ENCODE measurements around the gene CCT6B.

CCT6B gene

DNA sequence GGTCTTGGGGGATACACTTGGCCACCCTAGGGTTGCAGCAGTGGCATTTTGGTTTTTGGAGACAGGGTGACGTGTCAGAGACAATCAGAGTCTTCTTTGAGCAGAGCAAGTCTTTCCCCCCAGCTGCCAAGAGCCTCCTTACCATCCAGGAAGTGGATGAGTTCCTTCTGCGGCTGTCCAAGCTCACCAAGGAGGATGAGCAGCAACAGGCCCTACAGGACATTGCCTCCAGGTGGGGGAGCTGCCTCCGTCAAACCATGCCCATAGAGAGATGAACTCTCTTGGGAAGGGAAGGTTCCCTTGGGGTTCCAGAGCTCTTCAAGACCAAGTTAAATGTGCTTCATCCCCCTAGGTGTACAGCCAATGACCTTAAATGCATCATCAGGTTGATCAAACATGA is 30.3 kb upstream of the CCT6B start:
- no peak overlapping the region for H3K9ac ChIP-seq (ENCODE audit: low read depth, low read length, poor library complexity, severe bottlenecking)
- H3K4me2 ChIP-seq (ENCODE audit: low read depth, low read length, poor library complexity, severe bottlenecking) = no peak overlapping the region
- H4K20me1 ChIP-seq (ENCODE audit: insufficient read depth, low read length, poor library complexity, severe bottlenecking) = no peaks in the 10 kb centered on the region
- TF ChIP-seq CTCF (conservative IDR thresholded peaks at IDR 0.05; ENCODE audit: low read length) (no peak), EZH2phosphoT487 (IDR thresholded peaks at IDR 0.05; ENCODE audit: borderline replicate concordance) (no peak)
- no peaks in the 10 kb centered on the region; the same call in 1 of the 2 replicates for H3F3A ChIP-seq (ENCODE audit: low read depth)
- no peak overlapping the region for H2AFZ ChIP-seq (ENCODE audit: low read length)
- no peak overlapping the region for H3K4me3 ChIP-seq (ENCODE audit: low read length, poor library complexity, severe bottlenecking)
- peaks cover 84% of the 10 kb centered on the region for H3K36me3 ChIP-seq (ENCODE audit: insufficient read depth, low read length)
- H3K4me1 ChIP-seq (ENCODE audit: insufficient read depth, low read length, poor library complexity, severe bottlenecking) = peaks cover 25% of the 10 kb centered on the region
- no peaks in the 10 kb centered on the region for H3K9me3 ChIP-seq (ENCODE audit: insufficient read depth, low read depth, low read length)
- H3K27me3 ChIP-seq (ENCODE audit: insufficient read depth, low read length, poor library complexity, severe bottlenecking) = no peaks in the 10 kb centered on the region
- no peaks in the 10 kb centered on the region for H3K79me2 ChIP-seq (ENCODE audit: insufficient read depth, low read length)
- no peaks in the 10 kb centered on the region for H3K9me2 ChIP-seq (replicated peaks; ENCODE audit: low read depth, low read length)

GRCh38 chr17:34990921-34991365 is 29.7 kb upstream of the CCT6B start:
- Histone ChIP-seq H4K20me1 (ENCODE audit: insufficient read depth, low read length, poor library complexity, severe bottlenecking) (no peaks in the 10 kb centered on the region), H3K9ac (ENCODE audit: low read depth, low read length, poor library complexity, severe bottlenecking) (no peak overlapping the region), H3K27me3 (ENCODE audit: insufficient read depth, low read length, poor library complexity, severe bottlenecking) (no peaks in the 10 kb centered on the region), H3K4me1 (ENCODE audit: insufficient read depth, low read length, poor library complexity, severe bottlenecking) (peaks cover 27% of the 10 kb centered on the region), H2AFZ (ENCODE audit: low read length) (no peak overlapping the region), H3K79me2 (ENCODE audit: insufficient read depth, low read length) (no peaks in the 10 kb centered on the region), H3K4me3 (ENCODE audit: low read length, poor library complexity, severe bottlenecking) (no peak overlapping the region), H3K9me2 (replicated peaks; ENCODE audit: low read depth, low read length) (no peaks in the 10 kb centered on the region), H3K9me3 (ENCODE audit: insufficient read depth, low read depth, low read length) (no peaks in the 10 kb centered on the region), H3K4me2 (ENCODE audit: low read depth, low read length, poor library complexity, severe bottlenecking) (no peak overlapping the region), H3K36me3 (ENCODE audit: insufficient read depth, low read length) (peaks cover 78% of the 10 kb centered on the region), H3F3A (ENCODE audit: low read depth) (no peaks in the 10 kb centered on the region; the same call in 1 of the 2 replicates)
- TF ChIP-seq EZH2phosphoT487 (IDR thresholded peaks at IDR 0.05; ENCODE audit: borderline replicate concordance) (no peak), CTCF (conservative IDR thresholded peaks at IDR 0.05; ENCODE audit: low read length) (no peak)

- Histone ChIP-seq H2AFZ (ENCODE audit: low read length) (no peak overlapping the region), H3K9ac (ENCODE audit: low read depth, low read length, poor library complexity, severe bottlenecking) (no peak overlapping the region), H3K4me3 (ENCODE audit: low read length, poor library complexity, severe bottlenecking) (no peak overlapping the region), H3K36me3 (ENCODE audit: insufficient read depth, low read length) (peaks cover 64% of the 10 kb centered on the region), H3K27me3 (ENCODE audit: insufficient read depth, low read length, poor library complexity, severe bottlenecking) (no peaks in the 10 kb centered on the region), H3K79me2 (ENCODE audit: insufficient read depth, low read length) (peaks cover 10% of the 10 kb centered on the region; the same call in 1 of the 2 replicates), H3K9me3 (ENCODE audit: insufficient read depth, low read depth, low read length) (no peaks in the 10 kb centered on the region), H3F3A (ENCODE audit: low read depth) (no peaks in the 10 kb centered on the region; the same call in 1 of the 2 replicates), H4K20me1 (ENCODE audit: insufficient read depth, low read length, poor library complexity, severe bottlenecking) (no peaks in the 10 kb centered on the region), H3K4me2 (ENCODE audit: low read depth, low read length, poor library complexity, severe bottlenecking) (no peak overlapping the region), H3K4me1 (ENCODE audit: insufficient read depth, low read length, poor library complexity, severe bottlenecking) (peaks cover 38% of the 10 kb centered on the region), H3K9me2 (replicated peaks; ENCODE audit: low read depth, low read length) (no peaks in the 10 kb centered on the region)
- TF ChIP-seq EZH2phosphoT487 (IDR thresholded peaks at IDR 0.05; ENCODE audit: borderline replicate concordance) (no peak), CTCF (conservative IDR thresholded peaks at IDR 0.05; ENCODE audit: low read length) (no peak)
Observed at GRCh38 chr17:34989473-34989872, 28.2 kb upstream of the CCT6B start.
